Body of pancreas (tissue), 4 donors: ENCODE results near the gene NLGN2.

ENCODE experiments used
- CTCF ChIP-seq, 7 experiments: fragments of 450-650 bp in 4 of 7; fragments of 200-600 bp in 3 of 7; sonication (generic) in 3 of 7; IDR thresholded peaks; one replicate each; pipeline ENCODE4 v1.5.1; 2016 to 2019; ENCODE audit warnings: antibody characterized with exemption in 7 of 7
- POLR2A ChIP-seq, 3 donors: fragments of 450-650 bp; IDR thresholded peaks; one replicate each; pipeline ENCODE4 v1.6.1; 2016; ENCODE audit warnings: antibody characterized with exemption in 3 of 3, mild to moderate bottlenecking in 2 of 3

- no peak for TF ChIP-seq POLR2A (IDR thresholded peaks at IDR 0.05)
- no peak for TF ChIP-seq CTCF (IDR thresholded peaks at IDR 0.05)
Measured at GRCh38 chr17:7384489-7385081, 23.1 kb upstream of the NLGN2 start.
